ENCODE measurements around the gene ELMO3. TPM values are rescaled to one million over a fixed set of nuclear protein-coding genes. Genes with fewer than 3 reads are reported as not detected.

Gene ELMO3
- total RNA-seq, 2 experiments from 2014 or later, result 6.2 to 9.8 TPM

DNA sequence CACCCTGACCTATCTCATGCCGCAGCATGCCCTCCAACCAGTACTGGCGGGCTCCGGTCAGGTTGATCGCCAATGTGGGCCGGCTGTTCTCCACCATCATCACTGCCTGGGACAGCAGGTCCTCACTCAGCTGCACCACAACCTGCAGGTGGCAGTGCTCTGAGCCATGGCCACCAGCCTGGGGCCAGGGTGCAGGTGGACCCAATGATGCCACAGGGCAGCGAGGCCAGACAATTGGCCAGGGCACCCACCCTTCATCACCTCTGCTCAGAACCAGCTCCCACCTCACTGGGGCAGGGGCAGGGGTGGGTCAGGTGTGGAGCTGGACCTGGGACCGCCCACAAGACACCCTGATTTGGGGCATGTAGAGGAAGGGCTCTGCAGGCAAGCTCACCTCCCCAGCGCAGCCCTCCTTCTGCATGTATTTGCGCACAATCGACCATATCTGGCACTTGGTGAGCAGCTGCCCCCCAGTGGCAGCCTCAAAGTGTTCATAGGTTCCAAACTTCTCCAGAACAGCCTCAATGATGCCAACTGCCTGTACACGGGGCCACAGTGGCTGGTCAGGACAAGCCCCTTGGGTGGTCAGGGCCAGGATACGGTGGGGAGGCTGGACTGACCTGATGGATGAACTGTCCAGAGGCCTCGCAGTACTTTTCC, 19.4 kb upstream of the ELMO3 start:
- Mint-ChIP-seq H3K9me3 (ENCODE audit: low read depth) (no peaks in the 10 kb centered on the region), H3K4me1 (peaks cover 17% of the 10 kb centered on the region), H3K4me3 (no peak overlapping the region), H3K27ac (no peak overlapping the region), H3K36me3 (no peaks in the 10 kb centered on the region), H3K27me3 (peaks cover 14% of the 10 kb centered on the region)
- ATAC-seq, result no peak
- no peak for DNase-seq
- CTCF ChIA-PET, result interaction anchor here (0.7 to 2.6 kb wide), 8 partner anchors 8 to 202 kb away, joined by 3 to 9 read pairs (median 4); partner anchors contain the start of genes NOL3 and PHAF1

DNA sequence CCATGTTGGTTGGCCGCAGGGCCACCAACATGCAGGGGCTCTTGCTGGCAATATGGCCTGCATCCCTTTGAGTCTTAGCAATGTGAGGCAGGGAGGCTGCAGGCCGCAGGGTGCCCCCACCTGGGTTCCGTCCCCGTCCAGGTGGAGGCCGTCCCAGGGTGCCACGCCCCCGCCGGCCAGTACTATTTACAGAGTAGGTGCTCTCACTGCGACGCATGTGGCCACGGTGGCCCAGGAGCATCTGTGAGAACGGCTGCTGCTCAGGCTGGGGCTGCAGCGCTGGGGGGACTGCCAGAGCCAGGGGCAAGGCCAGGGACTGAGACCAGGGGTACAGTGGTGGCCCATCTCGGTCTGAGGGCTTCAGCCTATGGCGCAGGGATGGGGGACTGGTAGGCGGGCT, 18.8 kb upstream of the ELMO3 start:
- CTCF ChIA-PET, result interaction anchor here (0.9 to 1.6 kb wide), 3 partner anchors 10 to 25 kb away, joined by 4 to 9 read pairs (median 5); partner anchors contain the start of gene NOL3
- ATAC-seq (no peak), DNase-seq (no peak)
- H3K27ac Mint-ChIP-seq, result no peak overlapping the region
- H3K9me3 Mint-ChIP-seq (ENCODE audit: low read depth), result no peaks in the 10 kb centered on the region
- H3K4me3 Mint-ChIP-seq, result no peak overlapping the region
- H3K36me3 Mint-ChIP-seq, result no peaks in the 10 kb centered on the region
- peaks cover 17% of the 10 kb centered on the region for H3K27me3 Mint-ChIP-seq
- H3K4me1 Mint-ChIP-seq, result peaks cover 21% of the 10 kb centered on the region

DNA sequence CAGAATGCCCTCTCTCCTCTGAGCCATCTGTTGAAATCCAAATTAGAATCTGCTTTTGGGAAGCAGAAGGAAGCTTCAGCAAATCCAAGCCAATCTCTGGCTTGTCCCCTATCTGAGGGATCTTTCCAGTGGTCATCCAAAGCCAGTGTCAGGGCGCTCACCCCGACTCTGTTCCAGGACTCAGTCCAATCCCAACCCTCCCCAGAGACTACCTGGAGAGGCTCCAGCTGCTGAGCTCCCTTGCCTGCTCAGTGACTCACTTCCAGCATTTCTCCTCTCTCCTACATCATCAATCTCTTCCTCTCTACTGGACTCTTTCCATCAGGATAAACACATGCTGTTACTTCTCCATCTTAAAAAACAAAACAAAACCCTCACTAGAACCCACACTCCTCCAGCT, 17.6 kb upstream of the ELMO3 start:
- peaks cover 25% of the 10 kb centered on the region for H3K27me3 Mint-ChIP-seq
- no peaks in the 10 kb centered on the region for H3K9me3 Mint-ChIP-seq (ENCODE audit: low read depth)
- ATAC-seq, result no peak

DNA sequence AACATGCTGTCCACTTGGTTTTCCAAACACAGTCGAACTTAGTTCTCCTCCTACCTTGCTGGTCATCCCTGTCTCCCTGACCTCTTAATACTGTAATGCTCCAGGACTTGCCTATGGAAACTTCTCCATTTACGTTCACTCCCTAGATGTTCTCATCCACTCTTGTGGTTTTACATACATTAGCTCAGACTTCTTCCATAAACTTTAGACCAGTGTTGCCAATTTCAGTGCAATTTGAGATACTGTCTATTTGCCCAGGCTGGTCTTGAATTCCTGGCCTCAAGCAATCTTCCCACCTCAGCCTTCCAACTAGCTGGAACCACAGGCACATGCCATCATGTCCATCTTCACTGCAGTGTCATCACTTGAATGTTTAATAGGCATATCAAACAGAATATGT, 16.6 kb upstream of the ELMO3 start:
- H3K27me3 Mint-ChIP-seq, result peaks cover 24% of the 10 kb centered on the region
- no peaks in the 10 kb centered on the region for H3K36me3 Mint-ChIP-seq
- DNase-seq, result no peak

More for the DNA sequence above, 17.6 kb upstream of the ELMO3 start:
- H3K27ac Mint-ChIP-seq, result no peak overlapping the region
- H3K4me1 Mint-ChIP-seq, result peaks cover 28% of the 10 kb centered on the region
- H3K36me3 Mint-ChIP-seq, result no peaks in the 10 kb centered on the region
- no peak for DNase-seq
- H3K4me3 Mint-ChIP-seq, result no peak overlapping the region
- CTCF ChIA-PET, result interaction anchor here (1.3 to 5.0 kb wide), 5 partner anchors 21 to 174 kb away, joined by 3 to 72 read pairs (median 4); partner anchors contain the start of genes FBXL8, HSF4 and TRADD

DNA sequence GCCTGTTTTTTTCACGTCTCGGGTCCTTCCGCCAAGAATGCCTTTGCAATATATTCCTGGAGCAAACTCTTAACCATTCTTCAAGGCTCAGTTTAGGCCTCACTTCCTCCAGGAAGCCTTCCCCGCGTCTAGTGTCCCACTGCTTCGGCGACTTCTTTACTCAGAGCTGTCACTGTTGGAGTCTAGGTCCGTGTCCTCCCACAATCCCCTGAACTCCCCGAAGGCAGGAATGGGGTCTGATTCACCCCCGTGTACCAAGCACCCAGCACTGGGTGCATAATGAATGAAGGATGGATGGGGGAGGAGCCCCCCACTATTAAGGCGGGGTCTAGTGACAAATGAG, 15.7 kb upstream of the ELMO3 start:
- H3K4me3 Mint-ChIP-seq, result no peak overlapping the region
- ATAC-seq (no peak), DNase-seq (no peak)
- H3K36me3 Mint-ChIP-seq, result no peaks in the 10 kb centered on the region
- CTCF ChIA-PET, result interaction anchor here (0.6 to 5.0 kb wide), 11 partner anchors 9 to 231 kb away, joined by 3 to 72 read pairs (median 5); partner anchors contain the start of genes CES3, FBXL8, HSF4 and NOL3
- H3K4me1 Mint-ChIP-seq, result peaks cover 21% of the 10 kb centered on the region
- H3K27me3 Mint-ChIP-seq, result peaks cover 18% of the 10 kb centered on the region
- no peaks in the 10 kb centered on the region for H3K9me3 Mint-ChIP-seq (ENCODE audit: low read depth)
- H3K27ac Mint-ChIP-seq, result no peak overlapping the region

More for the DNA sequence above, 16.6 kb upstream of the ELMO3 start:
- no peak for ATAC-seq
- Mint-ChIP-seq H3K4me3 (no peak overlapping the region), H3K27ac (no peak overlapping the region), H3K4me1 (peaks cover 28% of the 10 kb centered on the region), H3K9me3 (ENCODE audit: low read depth) (no peaks in the 10 kb centered on the region)
- CTCF ChIA-PET, result interaction anchor here (1.3 to 5.0 kb wide), 10 partner anchors 9 to 228 kb away, joined by 3 to 72 read pairs (median 5); partner anchors contain the start of genes FBXL8, HSF4, NOL3 and TRADD

DNA sequence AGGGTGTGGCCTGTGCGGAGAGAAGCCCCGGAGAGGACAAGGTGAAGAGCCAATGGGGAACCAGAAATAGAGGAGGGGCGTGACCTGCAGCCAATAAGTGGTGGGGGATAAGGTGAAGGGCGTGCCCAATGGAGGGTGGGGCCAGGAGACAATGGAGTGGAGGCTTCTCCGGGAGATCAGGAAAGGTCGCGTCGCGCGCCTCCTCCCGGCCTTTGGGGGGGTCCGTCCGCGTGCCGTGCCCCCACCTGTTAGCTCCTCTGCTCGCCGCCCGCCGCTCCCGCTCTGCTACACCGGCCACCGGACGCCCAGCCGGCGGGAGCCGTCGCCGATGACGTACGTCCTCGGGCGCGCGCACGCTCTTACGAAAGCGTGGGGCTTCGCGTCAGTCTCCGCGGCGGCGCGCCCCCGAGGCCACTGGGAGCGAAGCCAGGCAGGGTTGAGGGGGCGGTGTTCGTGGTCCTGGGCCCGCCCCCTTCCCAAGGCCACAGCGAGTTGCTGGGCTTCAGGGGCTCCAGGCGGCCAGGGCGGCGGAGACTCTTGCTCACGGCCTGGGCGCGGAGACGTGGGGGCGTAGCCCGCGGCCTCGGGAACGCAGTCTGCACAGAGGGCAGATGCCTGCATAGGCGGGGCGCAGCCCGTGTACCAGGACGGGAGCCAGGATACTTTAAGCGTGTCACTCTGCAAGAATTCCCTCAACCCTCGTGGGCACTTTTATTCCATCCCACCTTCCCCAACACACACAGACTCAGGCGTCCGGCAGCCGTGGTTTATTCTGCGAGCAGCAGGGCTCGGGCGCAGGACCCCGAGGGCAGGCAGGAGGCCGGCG, 15.1 kb upstream of the ELMO3 start, which contains the start of gene MATCAP1:
Gene MATCAP1 (minus strand): TSS at position 337 of the 826 bp plus-strand sequence. CDS start 3,353 bp downstream, outside the sequence.
- H3K4me3 Mint-ChIP-seq, result peak within 1 kb of the TSS; percentile 31
- H3K9me3 Mint-ChIP-seq (ENCODE audit: low read depth), result no peaks in the 10 kb centered on the region
- peaks cover 16% of the 10 kb centered on the region for H3K4me1 Mint-ChIP-seq
- peak; percentile 98 for DNase-seq
- CTCF ChIA-PET, result interaction anchor here (0.6 to 5.0 kb wide), 20 partner anchors 9 to 236 kb away, joined by 3 to 72 read pairs (median 5); partner anchors contain the start of genes CES3, ELMO3, FBXL8 and HSF4
- no peaks in the 10 kb centered on the region for H3K36me3 Mint-ChIP-seq
- peak; percentile 96 for ATAC-seq
- no peak within 1 kb of the TSS for H3K27ac Mint-ChIP-seq
- H3K27me3 Mint-ChIP-seq, result peaks cover 18% of the 10 kb centered on the region

DNA sequence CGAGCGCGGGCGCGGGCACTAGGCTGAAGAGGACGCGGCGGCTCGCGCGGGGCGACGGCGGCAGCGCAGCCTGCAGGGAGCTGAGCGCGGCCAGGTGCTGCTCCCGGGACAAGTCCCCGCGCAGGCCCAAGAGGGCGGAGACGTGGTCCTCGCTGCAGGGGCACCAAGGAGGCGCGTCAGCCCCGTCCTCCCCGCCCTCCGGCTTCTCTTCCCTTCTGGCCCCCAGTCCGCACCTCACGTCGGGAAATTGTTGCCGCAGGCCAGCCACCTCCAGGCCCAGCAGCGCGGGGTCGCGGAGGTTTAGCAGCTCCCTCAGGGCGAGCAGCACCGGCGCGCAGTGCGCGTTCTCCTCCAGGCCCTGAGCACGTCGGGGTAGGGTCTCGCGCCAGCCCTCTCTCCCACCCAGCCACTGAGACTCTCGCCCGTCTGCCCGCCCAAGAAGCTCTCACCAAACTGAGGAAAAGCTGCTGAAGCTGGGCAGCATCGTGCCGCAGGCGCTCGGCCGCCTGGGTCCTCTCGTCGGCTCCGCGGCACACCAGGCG, 14.4 kb upstream of the ELMO3 start:
- Mint-ChIP-seq H3K9me3 (ENCODE audit: low read depth) (no peaks in the 10 kb centered on the region), H3K27me3 (peaks cover 18% of the 10 kb centered on the region), H3K36me3 (no peaks in the 10 kb centered on the region), H3K4me1 (peaks cover 15% of the 10 kb centered on the region), H3K27ac (no peak overlapping the region), H3K4me3 (peak overlapping the region; percentile 31)
- ATAC-seq, result peak; percentile 2
- CTCF ChIA-PET, result interaction anchor here (0.6 to 5.0 kb wide), 31 partner anchors 8 to 288 kb away, joined by 3 to 72 read pairs (median 5); partner anchors contain the start of genes B3GNT9, CES3, ELMO3 and FBXL8
- DNase-seq, result no peak

DNA sequence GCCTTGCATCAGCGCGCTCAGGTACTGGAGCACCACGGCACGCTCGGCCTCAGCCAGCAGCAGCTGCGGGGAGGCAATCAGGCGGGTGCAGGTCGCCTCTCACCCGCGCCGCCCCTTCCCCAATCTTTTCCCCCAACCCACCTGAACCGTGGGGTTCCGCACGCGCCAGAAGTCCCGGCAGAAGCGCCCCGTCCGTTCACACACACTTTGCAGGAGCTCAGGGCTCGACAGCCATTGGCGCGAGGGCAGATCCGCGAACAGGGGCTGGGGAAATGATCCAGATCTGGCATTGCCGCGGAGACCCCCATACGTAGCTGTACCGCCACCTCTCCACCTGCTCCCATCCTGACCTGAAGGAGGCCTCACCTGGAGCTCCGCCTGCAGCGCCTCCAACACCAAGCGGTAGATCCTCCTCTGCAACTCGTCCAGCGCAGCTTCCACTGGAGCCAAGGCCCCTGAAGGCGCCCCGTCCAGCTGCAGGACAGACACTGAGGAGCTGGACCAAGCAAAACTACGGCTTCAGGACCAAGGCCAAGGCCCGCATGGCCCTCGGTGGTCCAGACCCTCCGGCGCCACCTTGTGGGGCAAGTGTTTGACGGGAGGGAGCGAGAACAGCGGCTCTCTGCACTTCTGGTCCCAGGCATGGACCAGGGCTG, 13.8 kb upstream of the ELMO3 start:
- Mint-ChIP-seq H3K4me3 (peak overlapping the region; percentile 68), H3K4me1 (peaks cover 15% of the 10 kb centered on the region), H3K9me3 (ENCODE audit: low read depth) (no peaks in the 10 kb centered on the region), H3K27me3 (peaks cover 18% of the 10 kb centered on the region), H3K27ac (no peak overlapping the region), H3K36me3 (no peaks in the 10 kb centered on the region)
- peak; percentile 28 for ATAC-seq
- CTCF ChIA-PET, result interaction anchor here (0.6 to 5.0 kb wide), 32 partner anchors 8 to 289 kb away, joined by 3 to 72 read pairs (median 5); partner anchors contain the start of genes B3GNT9, CES3, ELMO3 and FBXL8
- DNase-seq, result peak; percentile 93

DNA sequence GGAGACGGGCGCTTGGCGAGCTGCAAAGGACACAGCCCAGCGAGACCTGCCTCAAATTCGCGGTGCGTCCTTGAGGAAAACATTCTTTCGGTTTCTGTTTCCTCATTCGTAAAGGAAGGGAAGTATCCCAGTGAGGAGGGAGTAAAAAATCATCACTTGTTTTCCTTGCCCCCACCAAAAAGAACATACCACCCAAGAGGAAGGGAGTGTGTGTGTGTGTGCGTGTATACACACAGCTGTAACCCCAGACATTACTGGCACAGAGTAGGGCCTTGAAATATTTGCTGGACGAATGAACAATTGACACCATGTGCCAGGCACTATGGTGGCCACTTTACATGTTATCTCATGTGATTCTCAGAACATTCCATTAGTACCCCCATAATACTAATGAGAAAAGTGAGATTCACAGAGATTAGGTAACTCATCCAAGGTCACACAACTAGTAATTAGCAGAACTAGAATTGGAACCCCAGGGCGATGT, 13.2 kb upstream of the ELMO3 start:
- CTCF ChIA-PET, result interaction anchor here (0.8 to 5.0 kb wide), 26 partner anchors 9 to 239 kb away, joined by 3 to 72 read pairs (median 6); partner anchors contain the start of genes B3GNT9, CES3, ELMO3 and FBXL8
- H3K27ac Mint-ChIP-seq, result no peak overlapping the region
- H3K4me1 Mint-ChIP-seq, result peaks cover 15% of the 10 kb centered on the region
- H3K36me3 Mint-ChIP-seq, result no peaks in the 10 kb centered on the region
- ATAC-seq (no peak), DNase-seq (no peak)
- H3K4me3 Mint-ChIP-seq, result peak overlapping the region; percentile 68
- H3K9me3 Mint-ChIP-seq (ENCODE audit: low read depth), result no peaks in the 10 kb centered on the region
- peaks cover 18% of the 10 kb centered on the region for H3K27me3 Mint-ChIP-seq

DNA sequence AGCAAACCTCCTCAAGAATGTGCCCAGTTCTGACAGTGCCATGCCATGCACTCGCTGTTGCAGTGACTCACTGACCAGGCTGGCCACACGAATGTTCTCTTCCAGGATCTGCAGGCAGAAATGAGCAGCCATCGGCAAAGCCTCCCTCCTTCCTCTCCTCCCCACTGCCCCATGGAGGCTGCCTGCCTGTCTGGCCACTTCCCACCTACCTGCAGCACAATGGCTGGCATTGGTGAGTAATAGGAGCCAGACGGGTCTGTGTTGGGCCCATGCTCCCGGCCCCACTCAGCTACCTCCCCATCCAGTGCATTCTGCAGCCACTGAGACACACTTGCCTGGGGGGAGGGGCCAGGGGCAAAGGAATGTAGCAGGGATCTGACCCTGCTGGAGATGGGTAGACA, 12.4 kb upstream of the ELMO3 start:
- H3K4me1 Mint-ChIP-seq, result peaks cover 18% of the 10 kb centered on the region
- CTCF ChIA-PET, result interaction anchor here (1.0 to 4.4 kb wide), 6 partner anchors 13 to 211 kb away, joined by 3 to 52 read pairs (median 17); partner anchors contain the start of genes NOL3 and TMEM208

DNA sequence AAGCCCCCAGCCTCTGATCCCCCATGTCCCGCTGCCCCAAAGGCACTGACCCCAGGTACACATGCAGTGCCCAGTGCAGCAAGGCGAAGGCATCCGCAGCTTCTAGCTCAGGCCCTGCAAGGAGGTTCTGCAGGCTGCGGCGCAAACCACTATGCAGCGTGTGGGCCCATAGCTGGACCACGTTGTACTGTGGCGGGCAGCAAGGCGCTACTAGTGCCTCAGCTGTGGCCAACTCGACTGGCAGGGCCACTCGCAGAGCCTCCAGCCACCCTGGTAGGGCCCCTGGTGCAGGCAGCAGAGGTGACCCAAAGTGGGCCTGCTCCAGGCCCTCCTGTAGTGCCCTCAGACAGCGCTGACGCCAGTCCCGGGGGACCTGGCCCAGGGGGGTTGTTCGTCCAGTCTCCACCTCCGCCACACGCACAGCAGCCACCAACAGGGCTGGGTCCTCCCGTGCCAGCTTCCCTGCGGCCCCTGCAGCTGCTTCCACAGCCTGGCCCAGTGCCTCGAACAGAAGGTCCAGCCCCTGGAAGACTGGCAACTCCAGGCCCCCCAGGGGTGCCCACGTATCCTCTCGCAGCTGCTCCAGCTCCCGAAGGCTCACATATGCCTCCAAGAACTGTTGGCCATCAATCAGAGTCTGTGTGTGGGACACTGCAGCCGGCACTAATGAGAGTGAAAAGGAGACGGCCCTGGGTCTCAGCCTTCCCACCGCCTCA, 11.6 kb upstream of the ELMO3 start:
- H3K4me3 Mint-ChIP-seq, result no peak overlapping the region
- ATAC-seq (no peak), DNase-seq (no peak)
- H3K27me3 Mint-ChIP-seq, result peaks cover 18% of the 10 kb centered on the region
- no peaks in the 10 kb centered on the region for H3K36me3 Mint-ChIP-seq
- CTCF ChIA-PET, result interaction anchor here (1.0 to 3.8 kb wide), 5 partner anchors 13 to 40 kb away, joined by 3 to 14 read pairs (median 6); partner anchors contain the start of genes HSF4, NOL3 and TMEM208
- no peak overlapping the region for H3K27ac Mint-ChIP-seq
- H3K9me3 Mint-ChIP-seq (ENCODE audit: low read depth), result no peaks in the 10 kb centered on the region
- peaks cover 22% of the 10 kb centered on the region for H3K4me1 Mint-ChIP-seq

More for the DNA sequence above, 12.4 kb upstream of the ELMO3 start:
- Mint-ChIP-seq H3K9me3 (ENCODE audit: low read depth) (no peaks in the 10 kb centered on the region), H3K27ac (no peak overlapping the region), H3K36me3 (no peaks in the 10 kb centered on the region), H3K27me3 (peaks cover 18% of the 10 kb centered on the region), H3K4me3 (no peak overlapping the region)
- ATAC-seq (no peak), DNase-seq (no peak)

Measured in activated CD8-positive, alpha-beta memory T cell treated with anti-CD3 and anti-CD28 coated beads, Interleukin-2, amount 10 ng/mL, durations not matched to agents 7 days and 5 days (primary cell).